Heart left ventricle (tissue), 16 donors: Measurements from ENCODE around the gene SRF. TPM values are rescaled to one million over a fixed set of nuclear protein-coding genes. Genes with fewer than 3 reads are reported as not detected.

Experiments used
- ATAC-seq, 4 donors: fragments of 200-7000 bp; cut with Tn5 transposase; one replicate each; pipeline ENCODE4 v1.9.1; 2020 to 2022; ENCODE audit warnings: moderate library complexity in 4 of 4, mild to moderate bottlenecking in 3 of 4, moderate number of reproducible peaks in 1 of 4
- DNase-seq, 5 donors: peaks; one replicate each; pipeline ENCODE4 v3.0.0-alpha.2; 2020
- H3K27ac ChIP-seq, 12 donors: fragments of 200-600 bp; sonication (generic) in 4 of 12; one replicate each; pipeline versions ENCODE4 v1.5.0 to v1.8.0; 2016 to 2022; ENCODE audit warnings: mild to moderate bottlenecking in 2 of 12
- H3K27me3 ChIP-seq, 9 donors: fragments of 200-600 bp; sonication (generic) in 2 of 9; one replicate each; pipeline versions ENCODE4 v1.5.1 to v1.8.0; 2016 to 2022; ENCODE audit warnings: mild to moderate bottlenecking in 3 of 9
- H3K36me3 ChIP-seq, 9 donors: fragments of 200-600 bp; sonication (generic) in 2 of 9; one replicate each; pipeline versions ENCODE4 v1.5.0 to v1.8.0; 2018 to 2022; ENCODE audit warnings: mild to moderate bottlenecking in 2 of 9
- H3K4me1 ChIP-seq, 12 donors: fragments of 200-600 bp; sonication (generic) in 4 of 12; one replicate each; pipeline versions ENCODE4 v1.5.0 to v1.8.0; 2016 to 2022; ENCODE audit warnings: mild to moderate bottlenecking in 3 of 12
- H3K4me3 ChIP-seq, 12 donors: fragments of 200-600 bp; sonication (generic) in 4 of 12; one replicate each; pipeline versions ENCODE4 v1.5.0 to v1.8.0; 2017 to 2022; ENCODE audit warnings: mild to moderate bottlenecking in 9 of 12, moderate library complexity in 4 of 12
- H3K9me3 ChIP-seq, 12 donors: fragments of 200-600 bp; sonication (generic) in 4 of 12; one replicate each; pipeline versions ENCODE4 v1.5.0 to v1.8.0; 2016 to 2022; ENCODE audit warnings: mild to moderate bottlenecking in 1 of 12
- POLR2A ChIP-seq, 2 donors: fragments of 450-650 bp; IDR thresholded peaks; one replicate each; pipeline ENCODE4 v1.6.1; 2017; ENCODE audit warnings: antibody characterized with exemption in 2 of 2, mild to moderate bottlenecking in 2 of 2, moderate library complexity in 2 of 2
- WGBS, 4 donors: extraction: QIAGEN DNeasy Blood & Tissue Kit in 2 of 4; methylation state at CpG; one replicate each; pipeline versions ENCODE4 v1.1.5 to v1.1.7; 2013 to 2018; 5-methylcytosine and 5-hydroxymethylcytosine counted together
- intact Hi-C, 10 donors: fragments of 100-400 bp; cut with DNase I; formaldehyde crosslinking; loops; one replicate each; pipeline versions ENCODE4 v1.11.1 to v1.14.2; 2022
- long read RNA-seq, 3 donors: library from polyadenylated mRNA; unstranded; transcript quantifications; one replicate each; pipeline ENCODE4 v2.0.0, GENCODE V29; 2020 to 2021
- polyA plus RNA-seq, 2 donors: library from polyadenylated mRNA; stranded (reverse); fragments of 200-250 nt; gene quantifications; one replicate each; pipeline ENCODE4 v1.2.3, GENCODE V29; 2013
- total RNA-seq, 9 donors: library from RNA; depleted of rRNA in 2 of 9; stranded (reverse); fragments of >200 nt in 2 of 9; fragmentation: NEBNext Ultra II Directional in 3 of 9; extraction: Animal tissue kit (Norgen Biotek cat#: 25700) in 3 of 9; gene quantifications; one replicate each; pipeline versions ENCODE4 v1.1.0 to v1.2.4, GENCODE V29; 2016 to 2023
- TF ChIP-seq, protein P1 (sequence below), 12 donors: fragments of 200-600 bp; sonication (generic) in 4 of 12; IDR thresholded peaks; one replicate each; pipeline versions ENCODE4 v1.5.0 to v1.8.0; 2018 to 2022; ENCODE audit warnings: antibody characterized with exemption in 12 of 12, mild to moderate bottlenecking in 5 of 12
- donor health status: ischemic (EF 13 %, LVEDD 7.1; RV severe dilation, severe dysfunction).
- donor health status: healthy with polysubstance abuse.
- donor health status: DM: no; HTN: yes; CAD: no.
- donor health status: DM: no; HTN: no; CAD: no.
- donor health status: ischemic (EF 25% LVEDD 6.9; RV normal size, moderate dysfunction).
- donor health status: ischemic (EF 25% LVEDD 5.7; RV mildly dilated, moderate dysfunction).
- donor health status: healthy.
- donor health status: DM: yes; HTN: yes; CAD: no.
- donor health status: ischemic (EF 35%, LVEDD 5.7; RV mildly dilated, moderate dysfunction).
- donor health status: nonischemic (EF 11% LVEDD 7.7; RV severe dilation, severe dysfunction).
- donor health status: DM: yes; HTN: yes; CAD: no.
- donor health status: PGD.
- donor health status: ischemic (EF 29% LVEDD 5.4; RV normal size, mild dysfunction).
- donor health status: nonischemic (EF 23%, LVEDD 6.1; RV moderate dilation, normal function).

The SRF gene
- total RNA-seq, result 10 to 100 TPM; 49.8 to 94.4 (median 73.3) TPM
- 10 to 100 TPM; 43.5 to 90.6 TPM for polyA plus RNA-seq
- long read RNA-seq, donor 1, full-length matches to known transcripts, result 17 of 50 reads
- long read RNA-seq, donor 1, partial matches to known transcripts, result 17 of 50 reads
- long read RNA-seq, donor 1, other reads (novel, unspliced or antisense), result 16 of 50 reads
- long read RNA-seq, donor 2, full-length matches to known transcripts, result 3 of 32 reads
- long read RNA-seq, donor 2, partial matches to known transcripts, result 16 of 32 reads
- long read RNA-seq, donor 2, other reads (novel, unspliced or antisense), result 13 of 32 reads
- long read RNA-seq, donor 3, full-length matches to known transcripts, result 46 of 77 reads
- long read RNA-seq, donor 3, partial matches to known transcripts, result 13 of 77 reads
- long read RNA-seq, donor 3, other reads (novel, unspliced or antisense), result 18 of 77 reads

DNA sequence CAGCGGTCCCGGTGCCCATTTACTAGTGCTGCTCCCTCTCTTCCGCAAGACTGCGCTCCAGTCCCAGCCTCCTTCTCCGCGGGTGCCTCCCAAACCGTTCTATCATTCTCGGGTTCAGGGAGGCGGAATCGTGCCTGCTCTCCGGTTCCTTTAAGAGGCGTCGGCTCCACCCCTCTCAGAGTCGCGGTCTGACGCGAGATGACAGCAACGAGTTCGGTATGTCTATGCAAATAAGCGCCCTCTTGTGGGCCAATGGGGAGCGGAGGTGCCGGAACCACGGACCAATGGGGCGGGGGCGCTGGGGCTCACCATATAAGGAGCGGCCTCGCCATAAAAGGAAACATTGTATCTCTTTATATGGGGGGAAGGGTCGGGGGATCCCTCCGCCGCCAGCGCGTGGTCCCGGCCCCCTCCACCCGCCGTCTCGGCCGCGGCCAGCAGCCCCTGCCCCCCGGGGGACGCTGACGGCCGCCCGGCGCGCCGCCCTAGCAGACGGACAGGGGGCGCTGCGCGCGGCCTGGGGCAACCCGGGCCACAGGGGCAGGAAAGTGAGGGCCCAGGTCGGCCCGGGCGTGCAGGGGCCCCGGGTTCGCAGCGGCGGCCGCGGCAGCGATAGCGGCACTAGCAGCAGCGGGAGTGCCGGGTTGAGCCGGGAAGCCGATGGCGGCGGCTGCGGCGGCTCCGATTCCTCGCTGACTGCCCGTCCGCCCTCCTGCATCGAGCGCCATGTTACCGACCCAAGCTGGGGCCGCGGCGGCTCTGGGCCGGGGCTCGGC lies at the start of gene SRF:
Gene SRF (plus strand): TSS at position 339 of the 776 bp plus-strand sequence. CDS start 388 bp downstream, at position 727.
- Histone ChIP-seq H3K4me3 (peak within 1 kb of the TSS; percentile 73 to 100 (median 94)), H3K36me3 (peaks cover 0 to 14% (median 12%) of the 10 kb centered on the region in 9 donors), H3K4me1 (peaks cover 8 to 42% (median 37%) of the 10 kb centered on the region in 12 donors), H3K9me3 (no peaks in the 10 kb centered on the region), H3K27me3 (no peaks in the 10 kb centered on the region), H3K27ac (peak within 1 kb of the TSS; percentile 89 to 100 (median 98))
- WGBS, 4 donors, result 0% methylated on average over 23 to 83 of the region's 83 CpGs
- TF ChIP-seq, protein P1, sequence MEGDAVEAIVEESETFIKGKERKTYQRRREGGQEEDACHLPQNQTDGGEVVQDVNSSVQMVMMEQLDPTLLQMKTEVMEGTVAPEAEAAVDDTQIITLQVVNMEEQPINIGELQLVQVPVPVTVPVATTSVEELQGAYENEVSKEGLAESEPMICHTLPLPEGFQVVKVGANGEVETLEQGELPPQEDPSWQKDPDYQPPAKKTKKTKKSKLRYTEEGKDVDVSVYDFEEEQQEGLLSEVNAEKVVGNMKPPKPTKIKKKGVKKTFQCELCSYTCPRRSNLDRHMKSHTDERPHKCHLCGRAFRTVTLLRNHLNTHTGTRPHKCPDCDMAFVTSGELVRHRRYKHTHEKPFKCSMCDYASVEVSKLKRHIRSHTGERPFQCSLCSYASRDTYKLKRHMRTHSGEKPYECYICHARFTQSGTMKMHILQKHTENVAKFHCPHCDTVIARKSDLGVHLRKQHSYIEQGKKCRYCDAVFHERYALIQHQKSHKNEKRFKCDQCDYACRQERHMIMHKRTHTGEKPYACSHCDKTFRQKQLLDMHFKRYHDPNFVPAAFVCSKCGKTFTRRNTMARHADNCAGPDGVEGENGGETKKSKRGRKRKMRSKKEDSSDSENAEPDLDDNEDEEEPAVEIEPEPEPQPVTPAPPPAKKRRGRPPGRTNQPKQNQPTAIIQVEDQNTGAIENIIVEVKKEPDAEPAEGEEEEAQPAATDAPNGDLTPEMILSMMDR (IDR thresholded peaks at IDR 0.05), result peak; percentile 39 to 88 (median 78)
- peak; percentile 81 to 86 for TF ChIP-seq POLR2A (IDR thresholded peaks at IDR 0.05)
- intact Hi-C loops, result loop anchor here in 1 of 10 donors (5.0 kb wide), 1 partner anchor 114 kb away; the partner anchor contains the start of genes KLC4 and MRPL2
- peak; percentile 99 to 100 (median 100) for DNase-seq
- peak; percentile 76 to 83 (median 80) for ATAC-seq

GRCh38 chr6:43122146-43122545 lies 48.9 kb upstream of the SRF start:
- ATAC-seq (no peak), DNase-seq (no peak)
- H3K4me1 ChIP-seq, result peaks cover 0 to 20% (median 2%) of the 10 kb centered on the region in 12 donors
- H3K36me3 ChIP-seq, result no peaks in the 10 kb centered on the region
- H3K4me3 ChIP-seq, result no peak overlapping the region
- intact Hi-C loops, result loop anchor here in 1 of 10 donors (10.0 kb wide), 1 partner anchor 47 kb away; the partner anchor contains the start of gene PTK7
- no peaks in the 10 kb centered on the region for H3K27me3 ChIP-seq
- no peak for TF ChIP-seq POLR2A (IDR thresholded peaks at IDR 0.05)
- TF ChIP-seq, protein P1 (IDR thresholded peaks at IDR 0.05), result no peak
- WGBS, 4 donors, result 70 to 100% (median 76%) methylated on average over 1 to 2 of the region's 2 CpGs
- H3K27ac ChIP-seq, result no peak overlapping the region
- H3K9me3 ChIP-seq, result no peaks in the 10 kb centered on the region

DNA sequence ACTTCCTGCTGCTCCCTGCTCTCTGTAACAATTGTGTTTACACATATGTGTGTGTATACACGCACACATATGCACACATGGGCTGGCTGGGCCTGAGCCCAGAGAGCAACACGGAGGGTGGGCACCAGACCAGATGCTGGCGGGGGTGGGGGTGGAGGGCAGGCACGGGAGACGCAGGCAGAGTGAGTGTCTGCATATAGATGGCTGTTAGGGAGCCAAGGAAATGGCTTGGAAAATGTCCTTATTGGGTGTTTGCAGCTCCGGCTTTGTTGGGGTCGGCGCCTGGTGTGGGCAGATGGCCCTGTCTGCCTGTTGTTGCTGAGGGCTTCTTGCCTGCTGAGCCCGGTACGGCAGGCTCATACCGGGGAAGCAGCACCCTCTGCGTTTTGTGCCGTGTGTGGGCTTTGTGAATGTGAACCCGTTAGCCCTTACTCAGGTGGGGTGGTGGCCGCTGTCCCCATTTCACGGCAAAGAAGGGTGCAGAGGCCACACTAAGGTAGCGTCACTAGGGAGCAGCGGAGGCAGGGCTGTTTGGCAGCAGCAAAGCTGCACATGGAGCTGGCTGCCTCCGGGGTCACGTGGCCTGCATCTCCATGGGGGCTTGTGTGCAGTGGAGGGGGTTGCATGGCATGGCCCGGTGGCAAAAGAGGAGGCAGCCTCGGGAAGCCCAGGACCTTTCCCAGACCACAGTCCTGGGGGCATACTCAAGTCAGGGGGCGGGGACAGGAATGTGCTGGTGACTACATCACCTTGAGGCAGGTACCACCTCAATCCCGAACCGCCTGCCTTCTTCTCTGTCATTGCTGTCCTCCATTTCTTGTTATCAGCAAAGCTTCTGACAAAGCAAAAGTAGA lies 47.4 kb upstream of the SRF start:
- WGBS, 4 donors, result 62 to 75% (median 68%) methylated on average over 19 to 25 of the region's 25 CpGs
- ATAC-seq, result no peak

More for the DNA sequence above, 47.4 kb upstream of the SRF start:
- DNase-seq, result no peak
- H3K9me3 ChIP-seq, result no peaks in the 10 kb centered on the region
- H3K27ac ChIP-seq, result no peak overlapping the region
- no peak for TF ChIP-seq POLR2A (IDR thresholded peaks at IDR 0.05)
- TF ChIP-seq, protein P1 (IDR thresholded peaks at IDR 0.05), result no peak
- H3K4me1 ChIP-seq, result peaks cover 0 to 24% (median 4%) of the 10 kb centered on the region in 12 donors
- H3K27me3 ChIP-seq, result no peaks in the 10 kb centered on the region
- H3K36me3 ChIP-seq, result no peaks in the 10 kb centered on the region
- intact Hi-C loops, result loop anchor here in 1 of 10 donors (10.0 kb wide), 1 partner anchor 49 kb away; the partner anchor contains the start of gene PTK7
- H3K4me3 ChIP-seq, result no peak overlapping the region
